Mesothelial cell of epicardium (in vitro differentiated cells): ENCODE data around the gene OR1M1. TPM values are rescaled to one million over a fixed set of nuclear protein-coding genes. Genes with fewer than 3 reads are reported as not detected.

Experiments used
- DNase-seq, 2 experiments: peaks; one replicate each; pipeline ENCODE4 v3.0.0; 2021; ENCODE audit warnings: low spot score in 2 of 2; ENCODE audit not compliant: unreplicated experiment in 2 of 2
- H3K27ac Mint-ChIP-seq: 2 replicates; pipeline ENCODE4 v1.8.0; 2021; ENCODE audit warnings: mixed read lengths
- H3K27me3 Mint-ChIP-seq: 2 replicates; pipeline ENCODE4 v1.8.0; 2021; ENCODE audit warnings: low read depth, mixed read lengths
- H3K36me3 Mint-ChIP-seq: 2 replicates; pipeline ENCODE4 v1.8.0; 2021; ENCODE audit warnings: mixed read lengths
- H3K4me1 Mint-ChIP-seq: 2 replicates; pipeline ENCODE4 v1.8.0; 2021; ENCODE audit warnings: mixed read lengths
- H3K4me3 Mint-ChIP-seq: 2 replicates; pipeline ENCODE4 v1.8.0; 2021; ENCODE audit warnings: mild to moderate bottlenecking, moderate library complexity, mixed read lengths
- H3K9me3 Mint-ChIP-seq: 2 replicates; pipeline ENCODE4 v1.8.0; 2021; ENCODE audit warnings: mixed read lengths
- total RNA-seq: library from RNA; stranded (reverse); gene quantifications from 3 replicates; pipeline ENCODE4 v1.2.1, GENCODE V29; 2021
- TF ChIP-seq, protein P1 (sequence below): fragments of 200-600 bp; sonication (generic); IDR thresholded peaks from one replicate; pipeline ENCODE4 v1.5.0; 2021; ENCODE audit warnings: antibody characterized with exemption; ENCODE audit not compliant: unreplicated experiment

The OR1M1 gene
- total RNA-seq, 1 donor from 2014 or later: not detected

DNA sequence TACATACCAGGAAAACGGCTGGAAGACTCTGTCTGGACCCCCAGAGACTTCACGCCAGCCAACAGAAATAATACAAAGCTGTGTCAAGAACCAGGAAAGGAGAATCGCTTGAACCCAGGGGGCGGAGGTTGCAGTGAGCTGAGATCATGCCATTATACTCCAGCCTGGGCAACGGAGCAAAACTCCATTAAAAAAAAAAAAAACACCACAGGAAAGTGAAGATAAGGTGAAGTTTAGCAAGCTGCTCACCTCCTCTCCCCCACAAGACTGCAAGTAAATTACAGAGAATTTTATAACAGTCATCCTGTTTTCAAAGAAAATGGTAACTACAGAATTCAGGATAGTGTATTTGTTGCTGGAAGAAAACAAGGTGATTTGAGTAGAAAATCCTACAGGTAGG, 29.7 kb downstream of the OR1M1 start:
- TF ChIP-seq, protein P1, sequence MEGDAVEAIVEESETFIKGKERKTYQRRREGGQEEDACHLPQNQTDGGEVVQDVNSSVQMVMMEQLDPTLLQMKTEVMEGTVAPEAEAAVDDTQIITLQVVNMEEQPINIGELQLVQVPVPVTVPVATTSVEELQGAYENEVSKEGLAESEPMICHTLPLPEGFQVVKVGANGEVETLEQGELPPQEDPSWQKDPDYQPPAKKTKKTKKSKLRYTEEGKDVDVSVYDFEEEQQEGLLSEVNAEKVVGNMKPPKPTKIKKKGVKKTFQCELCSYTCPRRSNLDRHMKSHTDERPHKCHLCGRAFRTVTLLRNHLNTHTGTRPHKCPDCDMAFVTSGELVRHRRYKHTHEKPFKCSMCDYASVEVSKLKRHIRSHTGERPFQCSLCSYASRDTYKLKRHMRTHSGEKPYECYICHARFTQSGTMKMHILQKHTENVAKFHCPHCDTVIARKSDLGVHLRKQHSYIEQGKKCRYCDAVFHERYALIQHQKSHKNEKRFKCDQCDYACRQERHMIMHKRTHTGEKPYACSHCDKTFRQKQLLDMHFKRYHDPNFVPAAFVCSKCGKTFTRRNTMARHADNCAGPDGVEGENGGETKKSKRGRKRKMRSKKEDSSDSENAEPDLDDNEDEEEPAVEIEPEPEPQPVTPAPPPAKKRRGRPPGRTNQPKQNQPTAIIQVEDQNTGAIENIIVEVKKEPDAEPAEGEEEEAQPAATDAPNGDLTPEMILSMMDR: no peak
- no peaks in the 10 kb centered on the region for H3K27me3 Mint-ChIP-seq
- no peak overlapping the region for H3K27ac Mint-ChIP-seq
- H3K4me1 Mint-ChIP-seq: no peaks in the 10 kb centered on the region
- H3K9me3 Mint-ChIP-seq: peaks cover 49% of the 10 kb centered on the region
- no peak for DNase-seq
- no peak overlapping the region for H3K4me3 Mint-ChIP-seq
- peaks cover 5% of the 10 kb centered on the region for H3K36me3 Mint-ChIP-seq

DNA sequence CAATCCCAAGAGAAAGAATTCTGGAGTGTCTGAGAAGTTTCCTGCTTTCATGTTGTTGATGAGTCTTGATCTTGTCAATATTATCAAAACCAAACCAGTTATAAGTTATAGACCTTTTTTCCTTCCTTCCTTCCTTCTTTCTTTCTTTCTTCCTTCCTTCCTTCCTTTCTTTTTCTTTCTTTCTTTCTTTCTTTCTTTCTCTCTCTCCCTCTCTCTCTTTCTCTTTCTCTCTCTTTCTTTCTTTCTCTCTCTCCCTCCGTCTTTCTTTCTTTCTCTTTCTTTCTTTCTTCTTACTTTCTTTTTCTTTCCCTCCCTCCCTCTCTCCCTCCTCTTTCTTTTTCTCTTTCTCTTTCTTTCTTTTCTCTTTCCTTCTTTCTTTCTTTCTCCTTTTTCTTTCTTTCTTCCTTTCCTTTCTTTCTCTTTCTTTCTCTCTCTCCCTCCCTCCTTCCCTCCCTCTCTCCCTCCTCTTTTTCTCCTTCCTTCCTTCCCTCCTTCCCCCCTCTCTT, 40.1 kb downstream of the OR1M1 start, which contains the start of gene OR7G3:
TSS of gene OR7G3 (minus strand) at position 51 of the 506 bp plus-strand sequence. CDS start at position 51, 0 bp downstream.
- no peak for DNase-seq
- H3K9me3 Mint-ChIP-seq: peaks cover 25% of the 10 kb centered on the region
- H3K4me3 Mint-ChIP-seq: no peak within 1 kb of the TSS
- no peaks in the 10 kb centered on the region for H3K4me1 Mint-ChIP-seq
- no peaks in the 10 kb centered on the region for H3K36me3 Mint-ChIP-seq
- no peaks in the 10 kb centered on the region for H3K27me3 Mint-ChIP-seq
- TF ChIP-seq, protein P1: no peak
- H3K27ac Mint-ChIP-seq: no peak within 1 kb of the TSS

- TF ChIP-seq, protein P1: no peak
- DNase-seq: no peak
- Mint-ChIP-seq H3K27ac (no peak overlapping the region), H3K9me3 (peaks cover 21% of the 10 kb centered on the region), H3K4me1 (no peaks in the 10 kb centered on the region), H3K36me3 (no peaks in the 10 kb centered on the region), H3K27me3 (no peaks in the 10 kb centered on the region), H3K4me3 (no peak overlapping the region)
Measured at GRCh38 chr19:9128171-9128570, 41.3 kb downstream of the OR1M1 start.

DNA sequence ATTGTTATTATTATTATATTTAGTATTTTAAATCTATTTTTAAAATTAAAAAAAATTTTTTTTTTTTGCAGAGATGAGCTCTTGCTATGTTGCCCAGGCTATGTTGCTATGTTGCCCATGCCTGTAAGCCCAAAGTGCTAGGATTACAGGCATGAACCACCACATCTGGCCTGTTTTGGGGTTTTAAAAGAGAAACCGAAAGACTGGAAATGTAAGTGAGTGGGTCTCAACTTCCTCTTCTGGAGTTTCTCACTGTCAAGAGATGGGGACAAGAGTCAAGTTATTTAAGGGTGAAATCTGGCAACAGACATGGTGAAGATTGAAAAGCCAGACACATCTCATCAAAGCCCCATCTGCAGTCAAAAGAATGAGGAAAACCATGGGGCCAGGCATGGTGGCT, 44.1 kb downstream of the OR1M1 start:
- TF ChIP-seq, protein P1: no peak
- no peak for DNase-seq
- Mint-ChIP-seq H3K4me1 (no peaks in the 10 kb centered on the region), H3K9me3 (peaks cover 12% of the 10 kb centered on the region), H3K27me3 (no peaks in the 10 kb centered on the region), H3K36me3 (no peaks in the 10 kb centered on the region), H3K4me3 (no peak overlapping the region), H3K27ac (no peak overlapping the region)

GRCh38 chr19:9132422-9132821, 45.6 kb downstream of the OR1M1 start:
- H3K27me3 Mint-ChIP-seq: peaks cover 3% of the 10 kb centered on the region
- no peak for DNase-seq
- no peaks in the 10 kb centered on the region for H3K36me3 Mint-ChIP-seq
- H3K9me3 Mint-ChIP-seq: peaks cover 2% of the 10 kb centered on the region
- H3K4me1 Mint-ChIP-seq: no peaks in the 10 kb centered on the region
- H3K27ac Mint-ChIP-seq: no peak overlapping the region
- TF ChIP-seq, protein P1: no peak
- no peak overlapping the region for H3K4me3 Mint-ChIP-seq

DNA sequence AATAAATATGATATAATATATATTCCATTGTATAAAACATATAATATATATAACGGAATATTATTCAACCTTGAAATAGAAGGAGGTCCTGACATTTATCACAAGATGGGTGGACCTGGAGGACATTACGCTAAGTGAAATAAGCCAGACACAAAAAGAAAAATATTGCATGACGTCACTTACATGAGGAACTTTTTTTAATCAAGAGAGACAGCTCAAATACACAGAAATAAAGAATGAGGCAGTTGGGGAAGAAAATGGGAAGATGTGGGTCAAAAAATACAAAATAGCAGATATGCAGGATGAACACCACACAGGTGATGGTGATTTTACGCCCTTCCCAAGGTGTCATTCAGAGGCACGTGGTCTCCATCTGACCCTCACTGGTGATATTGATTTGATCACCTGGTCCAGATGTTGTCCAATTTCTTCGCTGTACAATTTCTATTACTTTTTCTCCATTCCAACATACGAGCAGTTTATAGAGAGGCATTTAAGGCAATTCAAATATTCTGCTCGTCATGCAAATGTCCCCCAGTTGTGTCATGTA, 52.8 kb downstream of the OR1M1 start:
- Mint-ChIP-seq H3K27ac (peak overlapping the region; percentile 97), H3K4me3 (peak overlapping the region; percentile 97), H3K4me1 (peaks cover 16% of the 10 kb centered on the region), H3K36me3 (peaks cover 23% of the 10 kb centered on the region), H3K9me3 (peaks cover 15% of the 10 kb centered on the region), H3K27me3 (peaks cover 3% of the 10 kb centered on the region)
- TF ChIP-seq, protein P1: no peak
- no peak for DNase-seq
